HG03469 (cell line): ENCODE data around the gene SRD5A3.
A peak's percentile ranks its signal among the peaks of the same experiment; 100 is the strongest.
"Not testable (repeated sequence)": the region's sequence is repeated elsewhere in the genome, so short reads cannot be mapped to it uniquely, and the experiment has no call there.

Experiments used
- ATAC-seq: cut with Tn5 transposase; IDR thresholded peaks from one replicate; pipeline ENCODE4 v1.9.1; 2021; ENCODE audit warnings: mild to moderate bottlenecking, moderate library complexity, moderate number of reproducible peaks; ENCODE audit not compliant: unreplicated experiment

SRD5A3 gene

DNA sequence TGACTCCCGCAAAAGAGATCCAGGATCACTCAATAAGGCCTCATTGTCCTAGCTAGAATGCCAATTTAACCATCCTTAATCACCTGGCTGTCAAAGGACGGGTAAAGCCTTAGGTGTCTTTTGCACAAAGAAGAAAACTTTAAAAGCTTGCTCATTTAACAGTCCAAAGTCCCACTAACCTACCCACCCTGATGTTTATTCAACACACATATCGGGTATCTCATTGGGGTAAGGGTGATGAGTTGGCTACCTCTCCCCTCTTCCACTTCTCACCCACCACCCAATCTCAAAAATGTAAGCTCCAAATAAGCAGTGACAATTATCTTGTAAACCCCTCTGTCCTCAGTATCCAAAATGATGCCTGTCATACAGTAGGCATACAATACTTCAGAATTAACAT is 988 bp upstream of the SRD5A3 start:
- ATAC-seq = no peak

DNA sequence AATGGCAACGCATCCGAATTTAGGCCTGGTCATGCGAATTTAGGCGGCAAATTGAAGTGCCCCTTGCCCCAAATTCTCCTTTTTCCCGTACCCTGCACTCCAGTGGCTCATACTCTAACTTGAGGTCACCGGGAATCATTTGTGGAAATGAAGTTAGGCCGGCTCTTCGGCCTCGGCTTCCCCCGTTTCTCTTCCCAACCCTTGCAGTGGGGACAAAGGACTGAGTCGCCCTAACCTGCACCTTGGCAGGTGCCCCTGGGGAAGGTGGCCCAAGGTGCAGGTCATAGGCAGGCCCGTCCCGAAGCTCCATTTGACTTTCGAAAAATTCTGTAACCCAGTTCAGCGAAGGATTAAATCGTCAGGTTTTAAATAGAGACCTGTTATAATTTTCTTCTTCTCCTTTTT is 811 bp downstream of the SRD5A3 start:
- ATAC-seq = no peak

DNA sequence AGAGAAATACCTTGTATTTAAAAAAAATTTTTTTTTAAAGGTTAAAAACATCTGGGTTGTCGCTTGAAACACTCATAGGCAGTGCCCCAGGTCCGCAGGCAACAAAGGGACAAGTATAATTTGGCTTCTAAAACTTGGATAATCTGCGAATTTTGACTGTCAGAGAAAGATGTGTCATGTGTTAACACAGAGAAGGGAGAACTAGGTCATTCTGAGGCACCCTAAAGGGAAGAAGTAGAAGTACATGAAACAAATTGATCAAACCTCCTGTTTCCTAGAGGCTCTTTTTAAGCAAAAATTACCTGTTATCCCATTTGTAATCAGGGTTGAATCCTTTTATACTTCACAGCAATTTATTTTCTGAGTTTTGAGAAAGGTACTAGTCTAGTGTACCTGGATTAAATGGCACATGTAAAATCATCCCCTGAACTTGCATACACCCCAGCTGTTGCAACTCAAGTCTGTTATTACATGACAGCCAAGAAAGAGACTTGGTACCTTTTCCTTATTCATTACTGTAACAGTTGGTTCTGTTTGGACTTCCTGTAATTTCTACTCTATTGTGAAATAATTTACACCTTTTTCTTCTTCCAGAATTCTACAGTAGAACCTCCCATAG is 1.7 kb downstream of the SRD5A3 start:
- ATAC-seq = no peak

DNA sequence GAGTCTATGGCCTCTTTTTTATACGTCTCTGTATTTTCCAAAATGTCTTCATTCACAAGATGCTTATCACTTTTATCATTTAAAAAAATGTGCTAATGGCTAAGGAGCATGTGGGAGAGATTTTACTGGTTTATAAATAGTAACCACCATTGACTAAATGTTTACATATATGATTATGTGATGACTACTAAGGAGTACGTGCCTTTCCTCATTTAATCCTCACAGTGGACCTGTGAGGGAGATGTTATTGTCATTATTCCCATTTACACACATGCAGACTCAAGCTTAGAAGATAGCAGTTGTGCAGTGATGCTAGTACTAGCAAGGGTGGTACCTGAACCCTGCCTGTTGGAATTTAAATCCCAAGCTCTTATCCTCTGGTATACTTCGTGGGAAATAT is 2.4 kb downstream of the SRD5A3 start:
- ATAC-seq = no peak

DNA sequence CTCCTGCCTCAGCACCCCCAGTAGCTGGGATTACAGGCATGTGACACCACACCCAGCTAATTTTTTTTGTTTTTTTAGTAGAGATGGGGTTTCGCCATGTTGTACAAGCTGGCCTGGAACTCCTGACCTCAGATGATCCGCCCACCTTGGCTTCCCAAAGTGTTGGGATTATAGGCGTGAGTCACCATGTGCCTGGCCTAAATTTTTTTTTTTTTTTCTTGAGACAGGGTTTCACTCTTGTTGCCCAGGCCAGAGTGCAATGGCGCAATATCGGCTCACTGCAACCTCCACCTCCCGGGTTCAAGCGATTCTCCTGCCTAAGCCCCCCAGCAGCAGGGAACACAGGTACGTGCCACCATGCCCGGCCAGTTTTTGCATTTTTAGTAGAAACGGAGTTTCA is 4.8 kb downstream of the SRD5A3 start:
- ATAC-seq = not testable (repeated sequence)

DNA sequence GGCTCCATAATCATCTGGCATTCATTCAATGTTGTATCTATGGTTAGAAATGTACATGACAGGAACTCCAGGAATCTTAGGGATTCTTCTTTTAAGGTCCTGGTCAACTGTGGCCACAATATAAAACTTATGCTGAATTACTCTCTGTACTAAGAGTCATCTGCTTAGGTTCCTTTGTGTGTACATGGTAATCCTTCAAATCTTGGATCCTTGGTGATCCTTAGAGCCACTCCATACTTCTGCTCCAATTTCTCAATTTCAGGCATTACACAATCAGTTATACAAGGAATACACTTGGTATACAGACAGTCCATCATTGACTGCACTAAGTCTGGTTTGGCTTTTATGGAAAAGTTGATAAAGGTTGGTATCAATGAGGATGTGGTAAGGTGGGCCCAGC is 5.8 kb downstream of the SRD5A3 start:
- no peak for ATAC-seq

DNA sequence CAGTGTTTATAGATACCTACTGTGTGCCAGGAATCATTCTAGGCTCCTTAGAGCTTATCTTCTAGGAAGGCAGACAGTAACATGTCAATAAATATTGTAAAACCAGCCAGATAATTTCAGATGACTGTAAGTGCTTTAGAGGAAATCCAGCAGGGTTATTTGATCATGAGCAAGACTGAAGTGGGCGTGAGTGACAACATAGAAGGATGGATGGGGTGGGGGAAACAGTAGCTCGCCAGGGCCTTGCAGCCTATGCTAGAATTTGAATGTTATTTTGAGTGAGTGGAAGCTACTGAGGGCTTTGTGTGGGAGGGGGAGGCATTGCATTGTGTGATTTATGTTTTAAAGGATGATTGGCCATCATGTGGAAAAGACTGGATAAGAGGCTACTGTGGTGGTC is 6.7 kb downstream of the SRD5A3 start:
- ATAC-seq = no peak

DNA sequence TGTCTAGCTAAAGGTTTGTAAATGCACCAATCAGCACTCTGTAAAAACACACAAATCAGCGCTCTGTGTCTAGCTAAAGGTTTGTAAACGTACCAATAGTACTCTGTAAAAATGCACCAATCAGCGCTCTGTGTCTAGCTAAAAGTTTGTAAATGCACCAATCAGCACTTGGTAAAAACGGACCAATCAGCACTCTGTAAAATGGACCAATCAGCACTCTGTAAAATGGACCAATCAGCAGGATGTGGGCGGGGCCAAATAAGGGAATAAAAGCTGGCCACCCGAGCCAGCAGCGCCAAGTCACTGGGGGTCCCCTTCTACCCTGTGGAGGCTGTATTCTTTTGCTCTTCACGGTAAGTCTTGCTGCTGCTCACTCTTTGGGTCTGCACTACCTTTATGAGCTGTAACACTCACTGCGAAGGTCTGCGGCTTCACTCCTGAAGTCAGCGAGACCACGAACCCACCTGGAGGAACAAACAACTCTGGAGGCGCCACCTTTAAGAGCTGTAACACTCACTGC is 7.2 kb downstream of the SRD5A3 start:
- not testable (repeated sequence) for ATAC-seq

DNA sequence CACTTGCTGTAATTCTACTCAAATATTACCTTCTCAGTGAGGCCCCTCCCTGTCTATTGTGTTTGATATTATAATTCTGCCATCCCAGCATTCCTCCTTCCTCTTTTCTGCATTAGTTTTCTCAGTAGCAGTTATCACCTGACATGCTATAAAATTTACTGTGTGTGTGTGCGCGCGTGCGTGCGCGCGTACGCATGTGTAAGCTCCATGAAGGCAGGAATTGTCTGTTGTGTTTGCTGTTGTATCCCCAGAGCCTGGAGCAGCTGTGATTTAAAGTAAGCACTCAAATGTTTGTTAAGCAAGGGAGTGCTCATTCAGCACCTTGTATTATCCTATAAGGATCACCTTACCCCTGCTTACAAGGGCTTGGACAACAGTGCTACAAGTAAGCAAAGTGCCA is 8.6 kb downstream of the SRD5A3 start:
- no peak for ATAC-seq

DNA sequence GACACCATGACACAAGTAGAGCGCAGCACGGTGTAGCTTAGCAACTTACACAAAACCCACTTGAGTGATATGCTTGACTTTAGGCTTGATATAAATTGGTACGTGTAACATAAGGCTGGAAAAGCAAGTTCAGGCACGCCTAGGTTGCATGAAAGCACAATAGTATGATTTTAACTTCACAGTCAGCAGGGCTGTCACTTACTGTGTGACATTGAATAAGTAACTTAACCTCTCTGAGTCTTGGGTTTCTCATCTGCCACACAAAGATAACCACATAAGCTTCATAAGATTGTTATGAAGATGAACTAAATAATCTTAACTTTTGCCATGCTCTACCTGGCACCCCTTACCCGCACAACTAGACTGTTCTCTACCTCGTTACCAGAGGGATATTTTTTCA is 9.5 kb downstream of the SRD5A3 start:
- no peak for ATAC-seq

DNA sequence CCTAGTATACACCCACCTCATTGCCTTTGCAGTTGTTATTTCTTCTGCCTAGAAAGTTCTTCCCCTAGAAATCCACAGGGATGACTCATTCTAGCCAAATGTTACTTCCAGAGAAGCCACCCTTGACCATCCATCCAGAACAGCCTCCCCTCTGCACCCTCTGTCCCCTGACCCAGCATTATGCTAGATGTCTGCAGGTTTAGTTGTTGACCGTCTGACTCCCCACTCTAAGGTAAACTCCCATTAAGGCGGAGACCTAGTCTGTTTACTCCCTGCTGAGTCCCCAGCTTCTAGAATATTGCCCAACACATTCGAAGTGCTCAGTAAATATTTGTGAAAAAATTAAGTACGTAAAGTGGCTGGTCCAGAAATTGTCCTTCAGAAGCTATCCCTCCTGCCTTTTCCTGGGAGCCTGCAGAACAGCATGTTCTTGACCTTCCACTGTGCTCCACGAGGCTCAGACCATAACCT is 11.0 kb downstream of the SRD5A3 start:
- no peak for ATAC-seq

DNA sequence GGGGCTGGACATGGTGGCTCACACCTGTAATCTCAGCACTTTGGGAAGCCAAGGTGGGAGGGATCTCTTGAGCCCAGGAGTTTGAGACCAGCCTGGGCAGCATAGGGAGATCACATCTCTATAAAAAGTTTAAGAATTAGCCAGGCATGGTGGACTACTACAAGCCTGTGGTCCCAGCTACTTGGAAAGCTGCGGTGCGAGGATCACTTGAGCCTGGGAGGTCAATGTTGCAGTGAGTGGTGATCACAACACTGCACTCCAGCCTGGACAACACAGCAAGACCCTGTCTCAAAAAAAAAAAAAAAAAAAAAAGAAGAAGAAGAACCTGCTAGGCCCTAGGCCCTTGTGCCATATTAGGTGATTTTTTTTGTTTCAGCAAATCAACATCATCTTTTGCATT is 12.2 kb downstream of the SRD5A3 start:
- ATAC-seq = no peak

DNA sequence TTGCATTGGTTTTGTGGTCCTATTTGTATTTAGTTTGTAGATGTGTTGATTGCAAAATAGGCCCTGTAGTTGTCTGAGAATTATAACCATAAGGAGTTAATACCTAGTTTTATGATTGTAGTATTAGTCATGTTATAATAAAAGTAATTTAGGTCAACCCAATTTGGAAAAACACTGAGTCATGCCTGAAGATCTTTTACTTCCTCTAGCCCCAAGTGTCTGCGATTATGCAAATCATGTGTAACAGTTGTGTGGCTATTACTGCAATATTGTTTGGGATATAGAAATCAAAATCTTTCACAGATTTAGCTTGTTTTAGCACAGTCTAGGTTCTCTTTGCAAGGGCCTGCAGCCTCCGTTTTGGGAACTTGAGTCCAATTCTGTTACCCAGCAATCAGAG is 12.6 kb downstream of the SRD5A3 start:
- ATAC-seq = peak; percentile 89

DNA sequence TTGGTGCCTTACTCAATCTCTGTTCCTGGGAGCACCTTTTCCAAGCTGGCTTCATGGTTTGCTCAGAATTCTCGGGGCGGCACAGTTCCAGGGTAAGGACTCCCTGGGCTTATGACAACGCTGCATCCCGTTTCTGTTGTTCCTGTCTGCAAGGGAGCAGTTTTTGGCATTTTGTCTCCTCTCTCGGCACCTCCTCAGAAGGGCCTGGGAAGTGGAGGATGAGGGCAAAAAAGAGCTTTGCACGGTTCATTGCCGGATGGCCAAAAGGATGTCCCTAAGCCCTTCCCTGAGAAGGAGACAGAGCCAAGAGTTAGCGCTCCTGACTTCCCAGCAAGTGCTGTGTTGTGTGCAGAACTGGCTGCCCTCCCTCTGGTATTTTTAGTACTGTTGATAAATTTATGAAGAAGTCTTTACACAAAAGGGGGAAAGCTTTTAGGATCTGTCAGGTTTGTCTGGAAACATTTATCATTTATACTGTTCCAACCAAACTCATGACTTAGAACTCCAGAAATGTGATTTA is 13.4 kb downstream of the SRD5A3 start:
- ATAC-seq = no peak

DNA sequence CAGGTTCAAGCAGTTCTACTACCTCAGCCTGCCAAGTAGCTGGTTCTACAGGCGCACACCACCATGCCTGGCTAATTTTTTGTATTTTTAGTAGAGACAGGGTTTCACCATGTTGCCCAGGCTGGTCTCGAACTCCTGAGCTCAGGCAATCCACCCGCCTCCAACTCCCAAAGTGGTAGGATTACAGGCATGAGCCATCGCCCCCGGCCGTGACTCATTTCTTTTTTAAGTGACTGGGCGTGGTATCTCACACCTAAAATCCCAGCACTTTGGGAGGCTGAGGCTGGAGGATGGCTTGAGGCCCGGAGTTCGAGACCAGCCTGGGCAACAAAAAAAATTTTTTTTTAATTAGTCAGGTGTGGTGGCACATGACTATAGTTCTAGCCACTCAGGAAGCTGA is 16.9 kb downstream of the SRD5A3 start:
- not testable (repeated sequence) for ATAC-seq

DNA sequence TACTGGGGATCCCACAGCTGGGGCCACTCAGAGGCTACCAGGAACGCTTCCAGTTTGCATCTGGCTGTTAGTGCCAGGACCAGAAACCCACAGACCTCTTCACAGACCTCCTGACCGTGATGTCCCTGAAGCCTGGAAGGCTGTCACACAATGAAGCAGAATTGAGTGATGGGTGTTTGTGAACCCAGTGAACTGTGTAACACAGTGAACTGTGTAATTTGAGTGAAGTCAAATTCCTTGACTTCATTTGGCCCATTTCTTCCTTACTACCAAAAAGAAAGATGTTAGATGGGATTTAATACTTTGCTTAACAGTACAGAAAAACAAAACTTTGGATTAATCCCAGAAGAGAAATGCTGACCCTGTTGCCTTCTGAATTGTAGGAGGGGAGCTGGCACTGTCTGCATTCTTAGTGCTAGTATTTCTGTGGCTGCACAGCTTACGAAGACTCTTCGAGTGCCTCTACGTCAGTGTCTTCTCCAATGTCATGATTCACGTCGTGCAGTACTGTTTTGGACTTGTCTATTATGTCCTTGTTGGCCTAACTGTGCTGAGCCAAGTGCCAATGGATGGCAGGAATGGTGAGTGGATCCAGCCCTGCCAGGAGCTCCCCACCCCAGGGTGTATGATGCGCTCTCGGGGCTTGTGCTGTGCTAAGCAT is 17.8 kb downstream of the SRD5A3 start:
- ATAC-seq = no peak

DNA sequence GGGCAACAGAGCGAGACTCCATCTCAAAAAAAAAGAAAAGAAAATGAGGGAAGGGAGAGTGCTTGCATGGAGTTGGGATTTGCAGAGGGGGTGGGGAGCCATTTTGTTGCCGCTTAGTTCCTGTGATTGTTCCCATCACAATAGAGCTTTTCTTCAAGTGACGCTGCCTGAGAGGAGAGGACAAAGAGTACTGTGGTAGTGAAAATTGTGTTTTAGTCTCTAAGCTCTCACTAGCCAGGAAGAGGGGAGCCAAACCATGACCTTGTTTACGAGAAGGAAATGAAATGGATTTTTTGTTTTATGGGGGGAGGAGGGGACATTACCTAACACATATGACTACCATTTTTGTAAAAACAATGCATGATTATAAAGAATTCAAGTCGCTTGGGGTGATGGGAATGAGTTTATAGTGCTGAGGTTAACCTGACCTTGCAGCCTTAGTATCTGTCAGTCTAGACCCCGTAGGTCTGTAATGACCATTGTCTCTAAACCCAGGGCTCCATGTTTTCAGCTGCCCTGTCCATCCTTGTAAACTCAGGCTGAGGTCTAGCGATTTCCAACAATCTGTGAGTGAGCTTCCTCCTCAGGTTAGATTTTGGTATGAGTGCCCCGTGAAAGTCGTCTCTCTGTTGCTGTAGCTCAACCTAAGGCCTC is 18.8 kb downstream of the SRD5A3 start:
- ATAC-seq = no peak

DNA sequence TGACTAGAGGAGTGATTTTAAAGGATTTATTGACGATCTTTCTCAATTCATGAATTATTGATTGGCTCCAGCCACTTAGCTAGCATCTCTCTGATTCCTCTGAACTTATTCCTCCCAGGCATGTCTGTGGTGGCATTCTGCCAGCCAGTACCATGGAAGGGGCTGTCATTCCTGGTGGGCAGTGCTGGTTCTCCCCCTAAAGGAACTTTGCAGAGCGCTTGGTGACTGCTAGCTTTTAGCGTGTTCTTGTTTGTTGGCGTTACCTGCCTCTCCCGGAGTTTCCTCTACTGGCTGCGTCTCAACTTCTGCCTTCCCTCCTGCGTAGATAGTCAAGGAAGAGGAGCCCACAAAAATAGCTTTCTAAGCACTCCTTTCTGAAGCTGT is 19.3 kb downstream of the SRD5A3 start:
- ATAC-seq = no peak

DNA sequence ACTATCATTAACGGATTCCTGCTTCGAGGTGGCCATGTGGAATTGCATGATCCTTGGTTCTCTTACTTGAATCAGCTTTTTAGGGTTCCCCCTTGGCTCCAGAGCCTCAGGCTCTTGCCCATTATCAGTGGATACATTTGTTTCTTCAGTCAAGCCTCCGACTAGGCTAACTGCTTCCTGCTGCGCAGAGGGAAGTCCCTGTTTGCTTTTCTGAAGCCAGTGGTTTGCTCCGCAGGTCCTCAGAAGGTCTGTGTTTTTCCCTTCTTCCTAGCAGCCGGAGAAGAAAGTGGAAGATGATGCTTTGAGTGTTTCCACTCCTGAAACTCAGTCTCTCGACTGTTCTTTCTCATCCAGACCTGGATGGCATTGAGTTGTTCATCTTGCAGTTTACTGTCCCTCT is 20.6 kb downstream of the SRD5A3 start:
- no peak for ATAC-seq

DNA sequence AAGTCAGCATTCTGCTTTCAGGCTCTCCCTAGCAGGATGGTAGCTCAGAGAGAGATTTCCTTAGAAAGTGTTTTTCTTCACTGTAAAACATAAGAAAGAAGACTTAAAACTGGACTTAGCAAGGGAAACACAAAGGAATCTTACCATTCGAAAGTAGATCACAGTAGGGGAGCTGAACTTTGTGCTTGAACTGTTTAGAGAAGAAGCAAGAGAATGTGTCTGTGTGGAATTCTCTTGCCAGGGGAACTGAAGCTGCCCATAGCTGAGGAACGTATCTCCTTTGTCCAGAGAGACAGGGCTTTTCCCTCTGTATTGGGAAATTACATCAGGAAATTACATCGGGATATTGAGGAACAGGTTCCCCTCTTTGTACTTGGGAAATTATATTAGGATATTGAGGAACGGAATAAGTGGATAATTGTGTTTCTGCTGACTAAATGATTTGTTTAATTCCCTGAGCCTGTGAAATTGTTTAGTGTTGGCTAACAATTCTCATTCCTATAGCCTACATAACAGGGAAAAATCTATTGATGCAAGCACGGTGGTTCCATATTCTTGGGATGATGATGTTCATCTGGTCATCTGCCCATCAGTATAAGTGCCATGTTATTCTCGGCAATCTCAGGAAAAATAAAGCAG is 21.2 kb downstream of the SRD5A3 start:
- ATAC-seq = no peak

DNA sequence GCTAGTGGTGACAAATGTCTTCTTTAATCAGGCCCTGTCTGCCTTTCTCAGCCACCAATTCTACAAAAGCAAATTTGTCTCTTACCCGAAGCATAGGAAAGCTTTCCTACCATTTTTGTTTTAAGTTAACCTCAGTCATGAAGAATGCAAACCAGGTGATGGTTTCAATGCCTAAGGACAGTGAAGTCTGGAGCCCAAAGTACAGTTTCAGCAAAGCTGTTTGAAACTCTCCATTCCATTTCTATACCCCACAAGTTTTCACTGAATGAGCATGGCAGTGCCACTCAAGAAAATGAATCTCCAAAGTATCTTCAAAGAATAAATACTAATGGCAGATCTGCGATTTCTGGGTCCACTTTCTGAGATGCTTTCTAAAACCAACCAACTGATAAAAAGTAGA is 23.9 kb downstream of the SRD5A3 start:
- ATAC-seq = no peak
